K562 (cell line): ENCODE measurements around the gene CSE1L. TPM values are rescaled to one million over a fixed set of nuclear protein-coding genes. Genes with fewer than 3 reads are reported as not detected.
A peak's percentile ranks its signal among the peaks of the same experiment; 100 is the strongest.

Source experiments
- BCOR ChIP-seq: fragments of 450-650 bp; IDR thresholded peaks from 2 replicates; pipeline ENCODE4 v1.6.1; 2016
- CCAR2 ChIP-seq: fragments of 200-400 bp; formaldehyde crosslinking; IDR thresholded peaks from 2 replicates; pipeline ENCODE4 v1.6.1; 2017; ENCODE audit warnings: mild to moderate bottlenecking, low read depth, low read length
- ETV5 ChIP-seq: sonication (generic); formaldehyde crosslinking; IDR thresholded peaks from 2 replicates; pipeline ENCODE4 v1.4.0; 2020; ENCODE audit warnings: low read depth, mild to moderate bottlenecking, missing genetic modification reagents
- KDM5B ChIP-seq: fragments of 200-600 bp; sonication (generic); IDR thresholded peaks from 2 replicates; pipeline ENCODE4 v1.6.1; 2012; ENCODE audit warnings: low read depth, mild to moderate bottlenecking, moderate library complexity, low read length, control low read depth, inconsistent platforms; ENCODE audit not compliant: insufficient replicate concordance
- NCOR1 ChIP-seq: fragments of 450-650 bp; IDR thresholded peaks from 2 replicates; pipeline ENCODE4 v1.6.1; 2016; ENCODE audit warnings: mild to moderate bottlenecking, moderate library complexity
- POLR2A ChIP-seq: fragments of 450-650 bp; conservative IDR thresholded peaks from 2 replicates; pipeline ENCODE4 v1.6.1; 2016
- POLR3G ChIP-seq: IDR thresholded peaks from 2 replicates; pipeline ENCODE4 v1.6.1; 2011; ENCODE audit not compliant: insufficient read length, insufficient replicate concordance; ENCODE audit errors: extremely low read depth
- RBM34 ChIP-seq: fragments of 200-400 bp; formaldehyde crosslinking; IDR thresholded peaks from 2 replicates; pipeline ENCODE4 v1.6.1; 2018; ENCODE audit warnings: low read length, borderline replicate concordance; ENCODE audit not compliant: insufficient read depth
- SUPT5H ChIP-seq: fragments of 450-650 bp; IDR thresholded peaks from 2 replicates; pipeline ENCODE4 v1.6.1; 2016
- TAF7 ChIP-seq: fragments of 450-650 bp; IDR thresholded peaks from 2 replicates; pipeline ENCODE4 v1.6.1; 2016; ENCODE audit warnings: missing genetic modification characterization, missing compliant biosample characterization
- TBP ChIP-seq: optimal IDR thresholded peaks from 2 replicates; pipeline ENCODE3; 2011; ENCODE audit warnings: low read depth, low read length, improper control_type of control experiment
- ZC3H11A ChIP-seq: IDR thresholded peaks from 2 replicates; pipeline ENCODE4 v1.6.1; 2012; ENCODE audit warnings: low read depth, low read length, improper control_type of control experiment
- ZNF143 ChIP-seq: sonication (generic); formaldehyde crosslinking; IDR thresholded peaks from 2 replicates; pipeline ENCODE4 v1.9.0; 2022; ENCODE audit warnings: mild to moderate bottlenecking, missing genetic modification reagents
- ZNF175 ChIP-seq: fragments of 200-800 bp; sonication (Bioruptor generic); IDR thresholded peaks from 2 replicates; pipeline ENCODE4 v1.6.1; 2016; ENCODE audit warnings: low read depth, mild to moderate bottlenecking, missing genetic modification characterization, missing compliant biosample characterization
- ZNF224 ChIP-seq: sonication (generic); formaldehyde crosslinking; IDR thresholded peaks from 2 replicates; pipeline ENCODE4 v1.8.0; 2022; ENCODE audit warnings: mild to moderate bottlenecking, missing genetic modification reagents
- ZSCAN32 ChIP-seq: fragments of 450-650 bp; formaldehyde crosslinking; IDR thresholded peaks from 2 replicates; pipeline ENCODE4 v1.4.0; 2020; ENCODE audit warnings: mild to moderate bottlenecking, moderate library complexity
- polyA plus RNA-seq, 8 experiments: library from polyadenylated mRNA; depleted of rRNA in 4 of 8; stranded (reverse) in 5 of 8; unstranded in 3 of 8; fragments of >200 nt; fragmentation: Nextera tagmentation in 2 of 8; fragmentation: Illumina TruSeq in 1 of 8; extraction: Ambion mirVana in 2 of 8; extraction: Trizol in 1 of 8; gene quantifications; 2 replicates each; pipeline versions ENCODE4 v1.2.1 to v1.2.3, GENCODE V29; 2011 to 2014; ENCODE audit warnings: inconsistent platforms in 1 of 8, missing spikeins in 1 of 8
- total RNA-seq, 7 experiments: library from RNA; depleted of rRNA in 6 of 7; stranded (reverse); fragments of >200 nt in 6 of 7; fragmentation: Illumina TruSeq in 2 of 7; extraction: Trizol in 2 of 7; gene quantifications; 2 replicates each; pipeline versions ENCODE4 v1.2.1 to v1.2.3, GENCODE V29; 2011 to 2021; ENCODE audit warnings: low replicate concordance in 1 of 7
- TF ChIP-seq, protein P1 (sequence below): IDR thresholded peaks from 3 replicates; pipeline ENCODE4 v1.6.1; 2011; ENCODE audit warnings: borderline replicate concordance, mild to moderate bottlenecking, moderate library complexity; ENCODE audit not compliant: insufficient read length; ENCODE audit errors: extremely low read depth
- TF ChIP-seq, protein P2 (sequence below): fragments of 450-650 bp; IDR thresholded peaks from 2 replicates; pipeline ENCODE4 v1.6.1; 2016; ENCODE audit warnings: low read depth, mild to moderate bottlenecking, moderate library complexity
- TF ChIP-seq, protein P3 (sequence below): fragments of 450-650 bp; IDR thresholded peaks from one replicate; pipeline ENCODE4 v1.6.1; 2018; ENCODE audit warnings: mild to moderate bottlenecking, moderate library complexity; ENCODE audit not compliant: partially characterized antibody
- TF ChIP-seq, protein P4 (sequence below), 2 experiments: fragments of 450-650 bp in 1 of 2; sonication (generic) in 1 of 2; formaldehyde crosslinking; conservative IDR thresholded peaks; 2 replicates each; pipeline versions ENCODE4 v1.4.0 to v1.8.1; 2020 to 2022; ENCODE audit warnings: mild to moderate bottlenecking in 1 of 2, missing genetic modification reagents in 1 of 2

The CSE1L gene
- total and polyA plus RNA-seq, 9 of the 15 experiments (the other 6 are each of a cell fraction or from before 2014, with no cell fraction given), result 138 to 280 (median 209) TPM

DNA sequence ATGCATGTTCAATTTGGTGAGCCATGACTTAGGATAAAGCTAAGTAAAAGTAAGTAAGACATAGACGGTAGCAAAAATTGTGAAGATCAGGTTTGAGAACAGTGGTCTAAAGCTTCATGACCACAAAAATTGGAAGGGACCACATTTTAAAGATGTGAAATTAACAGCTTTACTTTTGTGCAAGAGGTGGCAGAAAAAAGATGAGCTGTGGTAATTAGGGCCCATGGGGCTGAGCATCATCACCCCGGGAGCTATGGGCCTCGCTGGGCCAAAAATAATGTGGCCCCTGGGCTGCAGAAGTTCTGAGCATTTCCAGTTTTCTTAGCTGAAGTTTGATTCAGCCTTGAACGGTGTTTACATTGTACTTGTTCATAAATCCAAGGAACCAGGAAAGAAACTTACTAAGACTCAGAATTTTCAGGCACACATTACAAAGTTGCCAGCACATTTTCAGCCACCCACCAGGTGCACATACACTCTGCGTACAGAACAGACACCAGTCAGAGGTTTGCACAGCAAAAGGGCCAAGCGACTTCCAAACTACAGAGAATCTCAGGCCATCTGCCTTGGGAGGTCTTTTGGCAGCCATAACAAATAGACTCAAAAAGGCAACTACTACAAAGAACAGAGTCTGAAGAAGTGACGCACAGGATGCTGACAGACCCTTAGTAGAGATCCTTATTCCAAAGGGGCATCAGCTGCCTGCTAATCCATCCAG lies 57.7 kb downstream of the CSE1L start (continued):
- TF ChIP-seq, protein P1, sequence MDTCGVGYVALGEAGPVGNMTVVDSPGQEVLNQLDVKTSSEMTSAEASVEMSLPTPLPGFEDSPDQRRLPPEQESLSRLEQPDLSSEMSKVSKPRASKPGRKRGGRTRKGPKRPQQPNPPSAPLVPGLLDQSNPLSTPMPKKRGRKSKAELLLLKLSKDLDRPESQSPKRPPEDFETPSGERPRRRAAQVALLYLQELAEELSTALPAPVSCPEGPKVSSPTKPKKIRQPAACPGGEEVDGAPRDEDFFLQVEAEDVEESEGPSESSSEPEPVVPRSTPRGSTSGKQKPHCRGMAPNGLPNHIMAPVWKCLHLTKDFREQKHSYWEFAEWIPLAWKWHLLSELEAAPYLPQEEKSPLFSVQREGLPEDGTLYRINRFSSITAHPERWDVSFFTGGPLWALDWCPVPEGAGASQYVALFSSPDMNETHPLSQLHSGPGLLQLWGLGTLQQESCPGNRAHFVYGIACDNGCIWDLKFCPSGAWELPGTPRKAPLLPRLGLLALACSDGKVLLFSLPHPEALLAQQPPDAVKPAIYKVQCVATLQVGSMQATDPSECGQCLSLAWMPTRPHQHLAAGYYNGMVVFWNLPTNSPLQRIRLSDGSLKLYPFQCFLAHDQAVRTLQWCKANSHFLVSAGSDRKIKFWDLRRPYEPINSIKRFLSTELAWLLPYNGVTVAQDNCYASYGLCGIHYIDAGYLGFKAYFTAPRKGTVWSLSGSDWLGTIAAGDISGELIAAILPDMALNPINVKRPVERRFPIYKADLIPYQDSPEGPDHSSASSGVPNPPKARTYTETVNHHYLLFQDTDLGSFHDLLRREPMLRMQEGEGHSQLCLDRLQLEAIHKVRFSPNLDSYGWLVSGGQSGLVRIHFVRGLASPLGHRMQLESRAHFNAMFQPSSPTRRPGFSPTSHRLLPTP, result no peak
- TF ChIP-seq ETV5 (CRISPR knock-in tag), result no peak
- TF ChIP-seq ZC3H11A, result no peak
- TF ChIP-seq, protein P2, sequence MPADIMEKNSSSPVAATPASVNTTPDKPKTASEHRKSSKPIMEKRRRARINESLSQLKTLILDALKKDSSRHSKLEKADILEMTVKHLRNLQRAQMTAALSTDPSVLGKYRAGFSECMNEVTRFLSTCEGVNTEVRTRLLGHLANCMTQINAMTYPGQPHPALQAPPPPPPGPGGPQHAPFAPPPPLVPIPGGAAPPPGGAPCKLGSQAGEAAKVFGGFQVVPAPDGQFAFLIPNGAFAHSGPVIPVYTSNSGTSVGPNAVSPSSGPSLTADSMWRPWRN, result no peak
- no peak for TF ChIP-seq ZNF175 (CRISPR knock-in tag)
- TF ChIP-seq, protein P3, sequence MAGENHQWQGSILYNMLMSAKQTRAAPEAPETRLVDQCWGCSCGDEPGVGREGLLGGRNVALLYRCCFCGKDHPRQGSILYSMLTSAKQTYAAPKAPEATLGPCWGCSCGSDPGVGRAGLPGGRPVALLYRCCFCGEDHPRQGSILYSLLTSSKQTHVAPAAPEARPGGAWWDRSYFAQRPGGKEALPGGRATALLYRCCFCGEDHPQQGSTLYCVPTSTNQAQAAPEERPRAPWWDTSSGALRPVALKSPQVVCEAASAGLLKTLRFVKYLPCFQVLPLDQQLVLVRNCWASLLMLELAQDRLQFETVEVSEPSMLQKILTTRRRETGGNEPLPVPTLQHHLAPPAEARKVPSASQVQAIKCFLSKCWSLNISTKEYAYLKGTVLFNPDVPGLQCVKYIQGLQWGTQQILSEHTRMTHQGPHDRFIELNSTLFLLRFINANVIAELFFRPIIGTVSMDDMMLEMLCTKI, result no peak
- TF ChIP-seq TAF7 (tag), result no peak
- TF ChIP-seq ZNF143 (CRISPR knock-in tag), result no peak
- TF ChIP-seq POLR3G, result no peak
- no peak for TF ChIP-seq CCAR2
- TF ChIP-seq KDM5B, result no peak
- TF ChIP-seq NCOR1, result no peak
- TF ChIP-seq ZNF224 (CRISPR knock-in tag), result no peak
- no peak for TF ChIP-seq TBP
- peak; percentile 60; the same call in 1 of the 2 replicates for TF ChIP-seq POLR2A
- TF ChIP-seq BCOR, result no peak
- no peak for TF ChIP-seq RBM34
- TF ChIP-seq, protein P4, sequence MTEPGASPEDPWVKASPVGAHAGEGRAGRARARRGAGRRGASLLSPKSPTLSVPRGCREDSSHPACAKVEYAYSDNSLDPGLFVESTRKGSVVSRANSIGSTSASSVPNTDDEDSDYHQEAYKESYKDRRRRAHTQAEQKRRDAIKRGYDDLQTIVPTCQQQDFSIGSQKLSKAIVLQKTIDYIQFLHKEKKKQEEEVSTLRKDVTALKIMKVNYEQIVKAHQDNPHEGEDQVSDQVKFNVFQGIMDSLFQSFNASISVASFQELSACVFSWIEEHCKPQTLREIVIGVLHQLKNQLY (CRISPR knock-in tag; conservative IDR thresholded peaks at IDR 0.05), result no peak
- TF ChIP-seq SUPT5H, result 0 out of 2 replicates have a peak, but pooled peaks have one; percentile 9
- no peak for TF ChIP-seq ZSCAN32
